Measurements from ENCODE around the gene THEMIS2. TPM values are rescaled to one million over a fixed set of nuclear protein-coding genes. Genes with fewer than 3 reads are reported as not detected.

Gene THEMIS2
- total RNA-seq, 1 donor from 2014 or later: 1.2 TPM

GRCh38 chr1:27885114-27885528 is 12.8 kb downstream of the THEMIS2 start:
- no peaks in the 10 kb centered on the region for H3K27me3 Mint-ChIP-seq (ENCODE audit: low read depth)
- no peak overlapping the region for H3K4me3 Mint-ChIP-seq (ENCODE audit: unreplicated experiment)
- no peak for TF ChIP-seq CTCF (IDR thresholded peaks at IDR 0.05)
- no peaks in the 10 kb centered on the region for H3K9me3 Mint-ChIP-seq (ENCODE audit: low read depth)
- DNase-seq (ENCODE audit: low spot score): peak; percentile 46
- peaks cover 2% of the 10 kb centered on the region for H3K36me3 Mint-ChIP-seq (ENCODE audit: low read depth)
- H3K27ac Mint-ChIP-seq (ENCODE audit: unreplicated experiment): no peak overlapping the region
- no peaks in the 10 kb centered on the region for H3K4me1 Mint-ChIP-seq (ENCODE audit: low read depth)

- Mint-ChIP-seq H3K9me3 (ENCODE audit: low read depth) (no peaks in the 10 kb centered on the region), H3K4me3 (ENCODE audit: unreplicated experiment) (no peak overlapping the region), H3K4me1 (ENCODE audit: low read depth) (no peaks in the 10 kb centered on the region), H3K36me3 (ENCODE audit: low read depth) (peaks cover 4% of the 10 kb centered on the region), H3K27ac (ENCODE audit: unreplicated experiment) (no peak overlapping the region), H3K27me3 (ENCODE audit: low read depth) (no peaks in the 10 kb centered on the region)
- no peak for TF ChIP-seq CTCF (IDR thresholded peaks at IDR 0.05)
- DNase-seq (ENCODE audit: low spot score): no peak
Observed at GRCh38 chr1:27885621-27886352, 13.4 kb downstream of the THEMIS2 start.

GRCh38 chr1:27886353-27886679 is 14.0 kb downstream of the THEMIS2 start:
- DNase-seq (ENCODE audit: low spot score): no peak
- H3K27ac Mint-ChIP-seq (ENCODE audit: unreplicated experiment): no peak overlapping the region
- TF ChIP-seq CTCF (IDR thresholded peaks at IDR 0.05): no peak
- H3K4me3 Mint-ChIP-seq (ENCODE audit: unreplicated experiment): no peak overlapping the region
- H3K9me3 Mint-ChIP-seq (ENCODE audit: low read depth): no peaks in the 10 kb centered on the region
- H3K4me1 Mint-ChIP-seq (ENCODE audit: low read depth): no peaks in the 10 kb centered on the region
- H3K36me3 Mint-ChIP-seq (ENCODE audit: low read depth): peaks cover 9% of the 10 kb centered on the region
- H3K27me3 Mint-ChIP-seq (ENCODE audit: low read depth): no peaks in the 10 kb centered on the region

- Mint-ChIP-seq H3K36me3 (ENCODE audit: low read depth) (peaks cover 10% of the 10 kb centered on the region), H3K4me1 (ENCODE audit: low read depth) (no peaks in the 10 kb centered on the region)
Observed at GRCh38 chr1:27886744-27887143, 14.4 kb downstream of the THEMIS2 start.

More at GRCh38 chr1:27886744-27887143, 14.4 kb downstream of the THEMIS2 start:
- no peak for DNase-seq (ENCODE audit: low spot score)
- Mint-ChIP-seq H3K27ac (ENCODE audit: unreplicated experiment) (no peak overlapping the region), H3K4me3 (ENCODE audit: unreplicated experiment) (no peak overlapping the region), H3K9me3 (ENCODE audit: low read depth) (no peaks in the 10 kb centered on the region), H3K27me3 (ENCODE audit: low read depth) (no peaks in the 10 kb centered on the region)
- TF ChIP-seq CTCF (IDR thresholded peaks at IDR 0.05): no peak
